SK-N-SH (cell line): ENCODE data around the gene PTX3. TPM values are rescaled to one million over a fixed set of nuclear protein-coding genes. Genes with fewer than 3 reads are reported as not detected.

Experiments used
- CTCF ChIA-PET: fragments of 300-600, 350-600 bp; formaldehyde crosslinking; extraction: SDS; loops from one replicate; lab custom pipeline; 2021; lab: Yijun Ruan, JAX
- POLR2A ChIA-PET: fragments of 350-600 bp; sonication (Branson Sonifier 250); formaldehyde crosslinking; extraction: SDS; loops from one replicate; lab custom pipeline; 2020; ENCODE audit warnings: antibody characterized with exemption, inconsistent platforms; lab: Yijun Ruan, JAX
- DNase-seq: peaks from one replicate; pipeline ENCODE4 v3.0.0; 2012
- H2AFZ ChIP-seq: fragments of 200-600 bp; sonication (generic); 2 replicates; pipeline ENCODE4 v1.8.1; 2016; ENCODE audit warnings: antibody characterized with exemption, mild to moderate bottlenecking, low read depth
- H3F3A ChIP-seq: fragments of 200-600 bp; sonication (generic); replicated peaks from 2 replicates; pipeline ENCODE3; 2016; ENCODE audit warnings: antibody characterized with exemption, mild to moderate bottlenecking; ENCODE audit not compliant: insufficient read depth
- H3K27ac ChIP-seq, 2 experiments: fragments of 200-500 bp in 1 of 2; fragments of 200-600 bp in 1 of 2; sonication (Bioruptor generic) in 1 of 2; sonication (generic), shearing (Covaris generic) in 1 of 2; 2 replicates each; pipeline versions ENCODE4 v1.5.1 to v1.6.1; 2014 to 2016; ENCODE audit warnings: low read depth in 2 of 2, inconsistent platforms in 1 of 2, low read length in 1 of 2, mild to moderate bottlenecking in 1 of 2, mixed read lengths in 1 of 2
- H3K27me3 ChIP-seq: fragments of 200-600 bp; sonication (generic), shearing (Covaris generic); 2 replicates; pipeline ENCODE4 v1.6.1; 2016; ENCODE audit warnings: mixed run types; ENCODE audit not compliant: insufficient read depth
- H3K36me3 ChIP-seq, 2 experiments: fragments of 200-500 bp in 1 of 2; fragments of 200-600 bp in 1 of 2; sonication (Bioruptor generic) in 1 of 2; sonication (generic) in 1 of 2; replicated peaks in 1 of 2; 2 replicates each; pipeline versions ENCODE3 to v1.5.1; 2014 to 2016; ENCODE audit warnings: low read length in 1 of 2, mild to moderate bottlenecking in 1 of 2; ENCODE audit not compliant: insufficient read depth in 2 of 2, control insufficient read depth in 1 of 2
- H3K4me1 ChIP-seq, 2 experiments: fragments of 200-500 bp in 1 of 2; fragments of 200-600 bp in 1 of 2; sonication (Bioruptor generic) in 1 of 2; sonication (generic), shearing (Covaris generic) in 1 of 2; 2 replicates each; pipeline versions ENCODE4 v1.5.1 to v1.6.1; 2014 to 2016; ENCODE audit warnings: low read depth in 1 of 2, low read length in 1 of 2, mixed run types in 1 of 2; ENCODE audit not compliant: insufficient read depth in 2 of 2, control insufficient read depth in 1 of 2
- H3K4me2 ChIP-seq: fragments of 200-600 bp; sonication (generic), shearing (Covaris generic); 2 replicates; pipeline ENCODE4 v1.6.1; 2017; ENCODE audit warnings: mixed run types
- H3K4me3 ChIP-seq, 2 experiments: fragments of 200-500 bp in 1 of 2; fragments of 200-600 bp in 1 of 2; sonication (Bioruptor generic) in 1 of 2; sonication (generic), shearing (Covaris generic) in 1 of 2; 2 replicates each; pipeline versions ENCODE4 v1.5.1 to v1.8.1; 2014 to 2016; ENCODE audit warnings: low read depth in 2 of 2, inconsistent platforms in 1 of 2, low read length in 1 of 2, mild to moderate bottlenecking in 1 of 2, mixed read lengths in 1 of 2, moderate library complexity in 1 of 2
- H3K79me2 ChIP-seq: fragments of 200-600 bp; sonication (generic); 2 replicates; pipeline ENCODE4 v1.8.1; 2017; ENCODE audit warnings: mild to moderate bottlenecking; ENCODE audit not compliant: insufficient read depth
- H3K9ac ChIP-seq: fragments of 200-600 bp; sonication (generic); 2 replicates; pipeline ENCODE4 v1.6.1; 2017; ENCODE audit warnings: mixed run types
- H3K9me2 ChIP-seq: fragments of 200-600 bp; sonication (generic); 2 replicates; pipeline ENCODE4 v1.6.1; 2017; ENCODE audit warnings: mixed run types
- H3K9me3 ChIP-seq: fragments of 200-600 bp; sonication (generic); 2 replicates; pipeline ENCODE4 v1.6.1; 2017; ENCODE audit warnings: mixed run types, mild to moderate bottlenecking, moderate library complexity
- H4K20me1 ChIP-seq: fragments of 200-600 bp; sonication (generic); 2 replicates; pipeline ENCODE4 v1.6.1; 2017; ENCODE audit warnings: mild to moderate bottlenecking, mixed run types; ENCODE audit not compliant: insufficient read depth
- ELF1 ChIP-seq: IDR thresholded peaks from 2 replicates; pipeline ENCODE4 v1.4.0; 2012
- EP300 ChIP-seq, 2 experiments: IDR thresholded peaks; 2 replicates each; pipeline versions ENCODE4 v1.4.0 to v1.6.1; 2012; ENCODE audit warnings: borderline replicate concordance in 1 of 2, low read depth in 1 of 2, low read length in 1 of 2
- EZH2phosphoT487 ChIP-seq: fragments of 200-600 bp; sonication (generic); IDR thresholded peaks from 2 replicates; pipeline ENCODE4 v1.6.1; 2017; ENCODE audit warnings: low read depth, mixed run types, mild to moderate bottlenecking, antibody characterized with exemption, moderate library complexity, borderline replicate concordance
- FOSL2 ChIP-seq: IDR thresholded peaks from 2 replicates; pipeline ENCODE4 v1.4.0; 2012; ENCODE audit warnings: low read depth, mild to moderate bottlenecking, moderate library complexity, borderline replicate concordance
- GABPA ChIP-seq: IDR thresholded peaks from 2 replicates; pipeline ENCODE4 v1.4.0; 2012; ENCODE audit warnings: low read depth, mild to moderate bottlenecking
- GATA2 ChIP-seq: sonication (generic); formaldehyde crosslinking; IDR thresholded peaks from 2 replicates; pipeline ENCODE4 v1.5.0; 2020; ENCODE audit warnings: mild to moderate bottlenecking, missing genetic modification reagents
- IRF3 ChIP-seq: fragments of 150-350 bp; IDR thresholded peaks from 2 replicates; pipeline ENCODE4 v1.6.1; 2016; ENCODE audit warnings: mild to moderate bottlenecking, low read depth, low read length
- JUND ChIP-seq: IDR thresholded peaks from 2 replicates; pipeline ENCODE4 v1.4.0; 2012
- MAX ChIP-seq: IDR thresholded peaks from 2 replicates; pipeline ENCODE4 v1.4.0; 2012; ENCODE audit warnings: low read depth
- MEF2A ChIP-seq: IDR thresholded peaks from 2 replicates; pipeline ENCODE4 v1.4.0; 2012; ENCODE audit warnings: low read depth, borderline replicate concordance
- MXI1 ChIP-seq: IDR thresholded peaks from 2 replicates; pipeline ENCODE4 v1.6.1; 2012; ENCODE audit warnings: mild to moderate bottlenecking, low read depth, low read length, improper control_type of control experiment
- NFIC ChIP-seq: IDR thresholded peaks from 2 replicates; pipeline ENCODE4 v1.4.0; 2012; ENCODE audit warnings: borderline replicate concordance
- NRF1 ChIP-seq: IDR thresholded peaks from 2 replicates; pipeline ENCODE4 v1.6.1; 2012; ENCODE audit warnings: low read depth, mild to moderate bottlenecking, low read length
- PBX3 ChIP-seq: IDR thresholded peaks from 2 replicates; pipeline ENCODE4; 2012
- RAD21 ChIP-seq: IDR thresholded peaks from 2 replicates; pipeline ENCODE4 v1.6.1; 2012; ENCODE audit warnings: mild to moderate bottlenecking, low read length
- RCOR1 ChIP-seq: fragments of 150-350 bp; IDR thresholded peaks from 2 replicates; pipeline ENCODE4 v1.6.1; 2017; ENCODE audit warnings: antibody characterized with exemption, low read length
- SIN3A ChIP-seq: IDR thresholded peaks from 2 replicates; pipeline ENCODE4 v1.6.1; 2012; ENCODE audit warnings: low read depth, mild to moderate bottlenecking, low read length, moderate library complexity, borderline replicate concordance
- TAF1 ChIP-seq: IDR thresholded peaks from 2 replicates; pipeline ENCODE4 v1.6.1; 2012; ENCODE audit warnings: low read depth, mild to moderate bottlenecking, low read length, moderate library complexity, borderline replicate concordance
- TCF12 ChIP-seq: IDR thresholded peaks from 2 replicates; pipeline ENCODE4 v1.4.0; 2012
- TEAD4 ChIP-seq: IDR thresholded peaks from 2 replicates; pipeline ENCODE4 v1.4.0; 2012; ENCODE audit warnings: mild to moderate bottlenecking, borderline replicate concordance; ENCODE audit not compliant: insufficient read depth
- USF1 ChIP-seq: IDR thresholded peaks from 2 replicates; pipeline ENCODE4 v1.4.0; 2012; ENCODE audit warnings: low read depth, borderline replicate concordance
- USF2 ChIP-seq: fragments of 150-350 bp; IDR thresholded peaks from 2 replicates; pipeline ENCODE4 v1.6.1; 2017; ENCODE audit warnings: antibody characterized with exemption, low read length, low read depth, borderline replicate concordance
- YY1 ChIP-seq: IDR thresholded peaks from 2 replicates; pipeline ENCODE4 v1.4.0; 2012; ENCODE audit warnings: low read depth, mild to moderate bottlenecking
- WGBS: methylation state at CpG from one replicate; pipeline ENCODE4 v1.1.6; 2017; ENCODE audit warnings: low lambda C conversion rate; 5-methylcytosine and 5-hydroxymethylcytosine counted together
- polyA plus RNA-seq, 3 experiments: library from polyadenylated mRNA; depleted of rRNA; stranded (reverse); fragments of >200 nt; gene quantifications; 2 replicates each; pipeline ENCODE4 v1.2.3, GENCODE V29; 2012

PTX3 gene
- polyA plus RNA-seq, 1 of the 3 experiments (the other 2 are of a cell fraction) = 208 TPM

- peaks cover 0 to 16% of the 10 kb centered on the region in 2 experiments for H3K36me3 ChIP-seq
- no peak overlapping the region for H3K9ac ChIP-seq
- H3F3A ChIP-seq = no peaks in the 10 kb centered on the region
- H3K4me1 ChIP-seq = peaks cover 0 to 10% of the 10 kb centered on the region in 2 experiments; a peak in 1 of 4 replicates
- peak overlapping the region; percentile 49 for H3K4me2 ChIP-seq
- CTCF ChIA-PET = interaction anchor here (1.0 kb wide), 1 partner anchor 104 kb away, joined by 3 read pairs; no protein-coding TSS in a partner anchor
- no peak overlapping the region for H2AFZ ChIP-seq
- H3K9me2 ChIP-seq = no peaks in the 10 kb centered on the region
- POLR2A ChIA-PET = no interaction called here
- H3K27ac ChIP-seq = peak overlapping the region in 1 of 2 experiments; percentile 65; a peak in 2 of 4 replicates
- no peaks in the 10 kb centered on the region for H3K27me3 ChIP-seq
- 67% methylated on average over 2 of the region's 2 CpGs for WGBS
- DNase-seq = no peak
- H3K4me3 ChIP-seq = no peak overlapping the region; a peak in 1 of 4 replicates
- no peak for TF ChIP-seq TAF1
- no peak for TF ChIP-seq GABPA
- TF ChIP-seq RAD21 = no peak
- TF ChIP-seq USF1 = no peak
- no peak for TF ChIP-seq MAX
- no peak for TF ChIP-seq TEAD4
- no peak for TF ChIP-seq SIN3A
- no peaks in the 10 kb centered on the region for H3K79me2 ChIP-seq
- H4K20me1 ChIP-seq = no peaks in the 10 kb centered on the region
- H3K9me3 ChIP-seq = no peaks in the 10 kb centered on the region
Measured at GRCh38 chr3:157459706-157460105, 23.1 kb downstream of the PTX3 start.

- H3K9ac ChIP-seq = peak overlapping the region; percentile 4; the same call in 1 of the 2 replicates
- TF ChIP-seq IRF3 = no peak
- no peak for TF ChIP-seq MXI1
- no peak for TF ChIP-seq YY1
- peak in 1 of 2 experiments; percentile 73; a peak in 2 of 4 replicates for TF ChIP-seq EP300 (IDR thresholded peaks at IDR 0.05; ENCODE audit: borderline replicate concordance in 1 of 2, low read depth in 1 of 2, low read length in 1 of 2)
- TF ChIP-seq USF2 = no peak
- no peak for TF ChIP-seq RCOR1
- TF ChIP-seq SIN3A = no peak
- peak; percentile 55 for TF ChIP-seq PBX3
- peak; percentile 47; the same call in 1 of the 2 replicates for TF ChIP-seq NFIC
- TF ChIP-seq MEF2A = peak; percentile 52; the same call in 1 of the 2 replicates
- peak; percentile 71; the same call in 1 of the 2 replicates for TF ChIP-seq FOSL2
- TF ChIP-seq TEAD4 = peak; percentile 70; the same call in 1 of the 2 replicates
- no peak for TF ChIP-seq NRF1
- peak; percentile 61 for TF ChIP-seq JUND
- no peak for TF ChIP-seq ELF1
- TF ChIP-seq GATA2 (CRISPR knock-in tag) = no peak
- TF ChIP-seq EZH2phosphoT487 = no peak
- no peak for TF ChIP-seq USF1
- peak; percentile 90 for TF ChIP-seq TCF12
Measured at GRCh38 chr3:157460253-157460652, 23.6 kb downstream of the PTX3 start.

More at GRCh38 chr3:157460253-157460652, 23.6 kb downstream of the PTX3 start:
- no peak overlapping the region for H2AFZ ChIP-seq
- H3K27me3 ChIP-seq = no peaks in the 10 kb centered on the region
- H3K36me3 ChIP-seq = peaks cover 0 to 16% of the 10 kb centered on the region in 2 experiments
- no peak for DNase-seq
- no peaks in the 10 kb centered on the region for H3K9me3 ChIP-seq
- CTCF ChIA-PET = interaction anchor here (1.0 kb wide), 1 partner anchor 105 kb away, joined by 3 read pairs; no protein-coding TSS in a partner anchor
- POLR2A ChIA-PET = no interaction called here
- peak overlapping the region in 1 of 2 experiments; percentile 65; a peak in 2 of 4 replicates for H3K27ac ChIP-seq
- H3F3A ChIP-seq = no peaks in the 10 kb centered on the region
- no peaks in the 10 kb centered on the region for H4K20me1 ChIP-seq
- no peaks in the 10 kb centered on the region for H3K79me2 ChIP-seq
- H3K4me2 ChIP-seq = peak overlapping the region; percentile 59
- 38% methylated on average over 2 of the region's 2 CpGs for WGBS
- H3K4me1 ChIP-seq = peaks cover 0 to 15% of the 10 kb centered on the region in 2 experiments; a peak in 2 of 4 replicates
- no peaks in the 10 kb centered on the region for H3K9me2 ChIP-seq
- no peak overlapping the region; a peak in 1 of 4 replicates for H3K4me3 ChIP-seq
